ENCODE data around the gene TRMT1. TPM values are rescaled to one million over a fixed set of nuclear protein-coding genes. Genes with fewer than 3 reads are reported as not detected.
A peak's percentile ranks its signal among the peaks of the same experiment; 100 is the strongest.

TRMT1 gene
- total RNA-seq, 1 experiment from 2014 or later: 106 TPM

DNA sequence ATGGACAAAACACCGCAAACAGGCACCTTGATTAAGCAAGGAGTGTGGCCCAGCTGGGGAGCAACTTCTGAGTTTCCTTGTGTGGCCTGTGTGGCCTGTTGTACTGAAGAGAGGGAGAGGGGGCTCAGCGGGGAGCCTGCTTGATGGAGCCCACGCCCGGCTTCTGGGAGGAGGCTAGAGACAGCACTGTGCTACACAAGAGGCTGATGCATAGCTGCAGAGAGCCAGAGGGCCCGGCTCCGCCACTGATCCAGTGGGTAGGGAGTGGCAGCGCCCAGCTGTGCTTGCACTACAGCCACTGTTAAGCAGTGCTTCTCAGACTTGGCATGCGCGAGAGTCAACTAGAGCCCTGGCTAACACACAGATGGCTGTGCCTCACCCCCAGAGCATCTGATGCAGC, 32.9 kb downstream of the TRMT1 start:
- no peak overlapping the region for H3K27ac Mint-ChIP-seq
- peaks cover 12% of the 10 kb centered on the region for H3K27me3 Mint-ChIP-seq (ENCODE audit: low read depth)
- CTCF ChIA-PET: interaction anchor here (1.1 to 20.5 kb wide), 6 partner anchors 8 to 118 kb away, joined by 4 to 294 read pairs (median 18); no protein-coding TSS in a partner anchor
- peaks cover 30% of the 10 kb centered on the region for H3K4me1 Mint-ChIP-seq
- no peak for DNase-seq (ENCODE audit: low spot score)
- TF ChIP-seq, protein P1, sequence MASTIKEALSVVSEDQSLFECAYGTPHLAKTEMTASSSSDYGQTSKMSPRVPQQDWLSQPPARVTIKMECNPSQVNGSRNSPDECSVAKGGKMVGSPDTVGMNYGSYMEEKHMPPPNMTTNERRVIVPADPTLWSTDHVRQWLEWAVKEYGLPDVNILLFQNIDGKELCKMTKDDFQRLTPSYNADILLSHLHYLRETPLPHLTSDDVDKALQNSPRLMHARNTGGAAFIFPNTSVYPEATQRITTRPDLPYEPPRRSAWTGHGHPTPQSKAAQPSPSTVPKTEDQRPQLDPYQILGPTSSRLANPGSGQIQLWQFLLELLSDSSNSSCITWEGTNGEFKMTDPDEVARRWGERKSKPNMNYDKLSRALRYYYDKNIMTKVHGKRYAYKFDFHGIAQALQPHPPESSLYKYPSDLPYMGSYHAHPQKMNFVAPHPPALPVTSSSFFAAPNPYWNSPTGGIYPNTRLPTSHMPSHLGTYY (CRISPR knock-in tag; IDR thresholded peaks at IDR 0.05): no peak
- no peak for TF ChIP-seq ZNF263 (CRISPR knock-in tag; IDR thresholded peaks at IDR 0.05; ENCODE audit: low read depth)
- TF ChIP-seq, protein P2, sequence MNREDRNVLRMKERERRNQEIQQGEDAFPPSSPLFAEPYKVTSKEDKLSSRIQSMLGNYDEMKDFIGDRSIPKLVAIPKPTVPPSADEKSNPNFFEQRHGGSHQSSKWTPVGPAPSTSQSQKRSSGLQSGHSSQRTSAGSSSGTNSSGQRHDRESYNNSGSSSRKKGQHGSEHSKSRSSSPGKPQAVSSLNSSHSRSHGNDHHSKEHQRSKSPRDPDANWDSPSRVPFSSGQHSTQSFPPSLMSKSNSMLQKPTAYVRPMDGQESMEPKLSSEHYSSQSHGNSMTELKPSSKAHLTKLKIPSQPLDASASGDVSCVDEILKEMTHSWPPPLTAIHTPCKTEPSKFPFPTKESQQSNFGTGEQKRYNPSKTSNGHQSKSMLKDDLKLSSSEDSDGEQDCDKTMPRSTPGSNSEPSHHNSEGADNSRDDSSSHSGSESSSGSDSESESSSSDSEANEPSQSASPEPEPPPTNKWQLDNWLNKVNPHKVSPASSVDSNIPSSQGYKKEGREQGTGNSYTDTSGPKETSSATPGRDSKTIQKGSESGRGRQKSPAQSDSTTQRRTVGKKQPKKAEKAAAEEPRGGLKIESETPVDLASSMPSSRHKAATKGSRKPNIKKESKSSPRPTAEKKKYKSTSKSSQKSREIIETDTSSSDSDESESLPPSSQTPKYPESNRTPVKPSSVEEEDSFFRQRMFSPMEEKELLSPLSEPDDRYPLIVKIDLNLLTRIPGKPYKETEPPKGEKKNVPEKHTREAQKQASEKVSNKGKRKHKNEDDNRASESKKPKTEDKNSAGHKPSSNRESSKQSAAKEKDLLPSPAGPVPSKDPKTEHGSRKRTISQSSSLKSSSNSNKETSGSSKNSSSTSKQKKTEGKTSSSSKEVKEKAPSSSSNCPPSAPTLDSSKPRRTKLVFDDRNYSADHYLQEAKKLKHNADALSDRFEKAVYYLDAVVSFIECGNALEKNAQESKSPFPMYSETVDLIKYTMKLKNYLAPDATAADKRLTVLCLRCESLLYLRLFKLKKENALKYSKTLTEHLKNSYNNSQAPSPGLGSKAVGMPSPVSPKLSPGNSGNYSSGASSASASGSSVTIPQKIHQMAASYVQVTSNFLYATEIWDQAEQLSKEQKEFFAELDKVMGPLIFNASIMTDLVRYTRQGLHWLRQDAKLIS (CRISPR knock-in tag; IDR thresholded peaks at IDR 0.05; ENCODE audit: borderline replicate concordance): no peak
- no peak for TF ChIP-seq TEAD1 (CRISPR knock-in tag; IDR thresholded peaks at IDR 0.05)
- TF ChIP-seq, protein P3, sequence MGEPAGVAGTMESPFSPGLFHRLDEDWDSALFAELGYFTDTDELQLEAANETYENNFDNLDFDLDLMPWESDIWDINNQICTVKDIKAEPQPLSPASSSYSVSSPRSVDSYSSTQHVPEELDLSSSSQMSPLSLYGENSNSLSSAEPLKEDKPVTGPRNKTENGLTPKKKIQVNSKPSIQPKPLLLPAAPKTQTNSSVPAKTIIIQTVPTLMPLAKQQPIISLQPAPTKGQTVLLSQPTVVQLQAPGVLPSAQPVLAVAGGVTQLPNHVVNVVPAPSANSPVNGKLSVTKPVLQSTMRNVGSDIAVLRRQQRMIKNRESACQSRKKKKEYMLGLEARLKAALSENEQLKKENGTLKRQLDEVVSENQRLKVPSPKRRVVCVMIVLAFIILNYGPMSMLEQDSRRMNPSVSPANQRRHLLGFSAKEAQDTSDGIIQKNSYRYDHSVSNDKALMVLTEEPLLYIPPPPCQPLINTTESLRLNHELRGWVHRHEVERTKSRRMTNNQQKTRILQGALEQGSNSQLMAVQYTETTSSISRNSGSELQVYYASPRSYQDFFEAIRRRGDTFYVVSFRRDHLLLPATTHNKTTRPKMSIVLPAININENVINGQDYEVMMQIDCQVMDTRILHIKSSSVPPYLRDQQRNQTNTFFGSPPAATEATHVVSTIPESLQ (CRISPR knock-in tag; IDR thresholded peaks at IDR 0.05): no peak
- TF ChIP-seq SMAD3 (CRISPR knock-in tag; IDR thresholded peaks at IDR 0.05; ENCODE audit: borderline replicate concordance): no peak
- TF ChIP-seq EMX1 (CRISPR knock-in tag; IDR thresholded peaks at IDR 0.05): no peak
- no peak for TF ChIP-seq ZNF138 (CRISPR knock-in tag; conservative IDR thresholded peaks at IDR 0.05)
- TF ChIP-seq ZBTB21 (CRISPR knock-in tag; IDR thresholded peaks at IDR 0.05; ENCODE audit: borderline replicate concordance): no peak
- TF ChIP-seq, protein P4, sequence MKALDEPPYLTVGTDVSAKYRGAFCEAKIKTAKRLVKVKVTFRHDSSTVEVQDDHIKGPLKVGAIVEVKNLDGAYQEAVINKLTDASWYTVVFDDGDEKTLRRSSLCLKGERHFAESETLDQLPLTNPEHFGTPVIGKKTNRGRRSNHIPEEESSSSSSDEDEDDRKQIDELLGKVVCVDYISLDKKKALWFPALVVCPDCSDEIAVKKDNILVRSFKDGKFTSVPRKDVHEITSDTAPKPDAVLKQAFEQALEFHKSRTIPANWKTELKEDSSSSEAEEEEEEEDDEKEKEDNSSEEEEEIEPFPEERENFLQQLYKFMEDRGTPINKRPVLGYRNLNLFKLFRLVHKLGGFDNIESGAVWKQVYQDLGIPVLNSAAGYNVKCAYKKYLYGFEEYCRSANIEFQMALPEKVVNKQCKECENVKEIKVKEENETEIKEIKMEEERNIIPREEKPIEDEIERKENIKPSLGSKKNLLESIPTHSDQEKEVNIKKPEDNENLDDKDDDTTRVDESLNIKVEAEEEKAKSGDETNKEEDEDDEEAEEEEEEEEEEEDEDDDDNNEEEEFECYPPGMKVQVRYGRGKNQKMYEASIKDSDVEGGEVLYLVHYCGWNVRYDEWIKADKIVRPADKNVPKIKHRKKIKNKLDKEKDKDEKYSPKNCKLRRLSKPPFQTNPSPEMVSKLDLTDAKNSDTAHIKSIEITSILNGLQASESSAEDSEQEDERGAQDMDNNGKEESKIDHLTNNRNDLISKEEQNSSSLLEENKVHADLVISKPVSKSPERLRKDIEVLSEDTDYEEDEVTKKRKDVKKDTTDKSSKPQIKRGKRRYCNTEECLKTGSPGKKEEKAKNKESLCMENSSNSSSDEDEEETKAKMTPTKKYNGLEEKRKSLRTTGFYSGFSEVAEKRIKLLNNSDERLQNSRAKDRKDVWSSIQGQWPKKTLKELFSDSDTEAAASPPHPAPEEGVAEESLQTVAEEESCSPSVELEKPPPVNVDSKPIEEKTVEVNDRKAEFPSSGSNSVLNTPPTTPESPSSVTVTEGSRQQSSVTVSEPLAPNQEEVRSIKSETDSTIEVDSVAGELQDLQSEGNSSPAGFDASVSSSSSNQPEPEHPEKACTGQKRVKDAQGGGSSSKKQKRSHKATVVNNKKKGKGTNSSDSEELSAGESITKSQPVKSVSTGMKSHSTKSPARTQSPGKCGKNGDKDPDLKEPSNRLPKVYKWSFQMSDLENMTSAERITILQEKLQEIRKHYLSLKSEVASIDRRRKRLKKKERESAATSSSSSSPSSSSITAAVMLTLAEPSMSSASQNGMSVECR (CRISPR knock-in tag; IDR thresholded peaks at IDR 0.05; ENCODE audit: borderline replicate concordance): no peak
- TF ChIP-seq GTF2I (CRISPR knock-in tag; conservative IDR thresholded peaks at IDR 0.05): no peak
- H3K4me3 Mint-ChIP-seq: no peak overlapping the region
- POLR2A ChIA-PET: no interaction called here
- no peaks in the 10 kb centered on the region for H3K9me3 Mint-ChIP-seq
- ATAC-seq: no peak
- no peaks in the 10 kb centered on the region for H3K36me3 Mint-ChIP-seq

DNA sequence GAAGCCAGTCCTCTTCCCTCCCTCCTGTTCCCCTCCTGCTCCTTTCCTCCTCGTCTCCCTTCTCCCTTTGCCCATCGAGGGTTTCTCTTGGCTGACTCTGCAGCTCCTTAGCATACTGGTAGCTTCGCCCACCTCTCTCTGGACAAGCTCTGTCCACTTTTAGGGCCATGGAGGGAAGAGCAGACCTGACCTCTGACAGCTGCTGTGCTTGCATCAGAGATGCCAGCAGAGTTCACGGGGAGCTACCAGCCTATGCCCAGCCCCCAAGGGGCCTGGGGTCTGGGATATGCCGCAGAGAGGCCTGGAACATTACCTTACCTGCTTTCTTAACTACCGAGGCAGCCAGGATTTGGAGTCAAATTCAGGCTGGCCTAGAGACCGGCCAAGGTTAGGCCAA, 33.5 kb downstream of the TRMT1 start:
- no peaks in the 10 kb centered on the region for H3K9me3 Mint-ChIP-seq
- peak overlapping the region; percentile 40; the same call in 1 of the 2 replicates for H3K4me3 Mint-ChIP-seq
- CTCF ChIA-PET: interaction anchor here (1.0 to 20.5 kb wide), 8 partner anchors 8 to 118 kb away, joined by 3 to 294 read pairs (median 12); no protein-coding TSS in a partner anchor
- no peak for DNase-seq (ENCODE audit: low spot score)
- peaks cover 13% of the 10 kb centered on the region for H3K27me3 Mint-ChIP-seq (ENCODE audit: low read depth)
- no peak overlapping the region for H3K27ac Mint-ChIP-seq
- ATAC-seq: no peak
- H3K4me1 Mint-ChIP-seq: peaks cover 31% of the 10 kb centered on the region
- H3K36me3 Mint-ChIP-seq: no peaks in the 10 kb centered on the region
- POLR2A ChIA-PET: interaction anchor here (1.1 kb wide), 1 partner anchor 21 kb away, joined by 3 read pairs; no protein-coding TSS in a partner anchor
- TF ChIP-seq ZNF263 (CRISPR knock-in tag; IDR thresholded peaks at IDR 0.05; ENCODE audit: low read depth) (no peak), ZNF121 (CRISPR knock-in tag; IDR thresholded peaks at IDR 0.05) (no peak), CREM (CRISPR knock-in tag; IDR thresholded peaks at IDR 0.05) (no peak), SMAD3 (CRISPR knock-in tag; IDR thresholded peaks at IDR 0.05; ENCODE audit: borderline replicate concordance) (no peak)
- TF ChIP-seq, protein P5, sequence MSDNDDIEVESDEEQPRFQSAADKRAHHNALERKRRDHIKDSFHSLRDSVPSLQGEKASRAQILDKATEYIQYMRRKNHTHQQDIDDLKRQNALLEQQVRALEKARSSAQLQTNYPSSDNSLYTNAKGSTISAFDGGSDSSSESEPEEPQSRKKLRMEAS (CRISPR knock-in tag; IDR thresholded peaks at IDR 0.05): no peak
- TF ChIP-seq, protein P6, sequence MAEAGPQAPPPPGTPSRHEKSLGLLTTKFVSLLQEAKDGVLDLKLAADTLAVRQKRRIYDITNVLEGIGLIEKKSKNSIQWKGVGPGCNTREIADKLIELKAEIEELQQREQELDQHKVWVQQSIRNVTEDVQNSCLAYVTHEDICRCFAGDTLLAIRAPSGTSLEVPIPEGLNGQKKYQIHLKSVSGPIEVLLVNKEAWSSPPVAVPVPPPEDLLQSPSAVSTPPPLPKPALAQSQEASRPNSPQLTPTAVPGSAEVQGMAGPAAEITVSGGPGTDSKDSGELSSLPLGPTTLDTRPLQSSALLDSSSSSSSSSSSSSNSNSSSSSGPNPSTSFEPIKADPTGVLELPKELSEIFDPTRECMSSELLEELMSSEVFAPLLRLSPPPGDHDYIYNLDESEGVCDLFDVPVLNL (CRISPR knock-in tag; IDR thresholded peaks at IDR 0.05; ENCODE audit: borderline replicate concordance, low read depth): no peak
- TF ChIP-seq, protein P2 (CRISPR knock-in tag; IDR thresholded peaks at IDR 0.05; ENCODE audit: borderline replicate concordance): no peak

Measured in WTC11 (cell line).